NCI-H774 (cell line): ENCODE results near the gene GKN2.
"Not testable (repeated sequence)": the region's sequence is repeated elsewhere in the genome, so short reads cannot be mapped to it uniquely, and the experiment has no call there.

Source experiments
- DNase-seq: peaks from one replicate; lab custom pipeline; 2025; lab: John Stamatoyannopoulos, UW

The GKN2 gene

DNA sequence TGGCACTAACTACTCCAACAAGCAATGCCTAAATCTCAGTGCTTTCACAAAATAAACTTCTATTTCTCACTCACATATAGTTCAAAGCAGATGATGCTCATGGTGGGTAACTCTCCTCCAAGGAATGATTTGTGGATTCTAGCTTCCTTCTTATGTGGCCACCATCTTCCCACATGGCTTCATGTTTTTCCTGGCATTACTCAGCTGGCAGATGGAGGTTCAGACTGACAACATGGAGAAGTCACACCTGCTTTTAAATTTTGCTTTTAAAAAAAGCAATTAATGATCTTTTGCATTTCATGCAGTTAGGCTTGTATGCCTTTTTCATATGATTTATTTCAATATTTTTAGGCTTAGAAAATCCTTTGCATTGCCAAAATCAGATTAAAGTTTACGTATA lies 6.3 kb upstream of the GKN2 start:
- DNase-seq, result no peak

DNA sequence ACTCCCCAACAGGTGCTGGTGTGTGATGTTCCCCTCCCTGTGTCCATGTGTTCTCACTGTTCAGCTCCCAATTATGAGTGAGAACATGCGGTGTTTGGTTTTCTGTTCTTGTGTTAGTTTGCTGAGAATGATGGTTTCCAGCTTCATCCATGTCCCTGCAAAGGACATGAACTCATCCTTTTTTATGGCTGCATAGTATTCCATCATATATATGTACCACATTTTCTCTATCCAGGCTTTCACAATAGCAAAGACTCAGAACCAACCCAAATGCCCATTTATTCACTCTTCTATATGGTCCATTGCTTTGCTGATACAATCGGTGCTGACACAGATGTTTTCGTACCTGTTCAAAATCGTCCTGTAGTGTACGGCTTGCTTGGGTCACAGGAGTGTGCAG lies 2.7 kb upstream of the GKN2 start:
- DNase-seq, result not testable (repeated sequence)

DNA sequence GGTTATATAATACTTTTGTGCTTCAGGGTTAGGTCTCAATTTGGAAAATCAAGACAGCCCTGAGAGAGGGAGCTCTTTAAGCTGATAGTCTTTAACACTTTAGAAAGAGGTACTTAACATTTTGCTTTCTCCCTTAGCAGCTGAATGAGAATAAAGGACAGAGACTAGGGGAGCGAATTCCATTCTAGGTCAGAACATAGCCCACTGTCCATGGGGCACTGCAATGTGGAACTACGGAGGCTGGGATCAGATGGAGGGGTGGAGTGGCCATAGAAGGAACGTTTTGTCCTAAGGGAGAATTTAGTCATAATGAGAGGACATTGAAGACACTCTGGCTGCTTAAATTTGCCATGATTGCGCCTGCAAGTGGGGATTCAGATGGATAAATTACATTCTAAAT lies 794 bp downstream of the GKN2 start:
- DNase-seq, result no peak

DNA sequence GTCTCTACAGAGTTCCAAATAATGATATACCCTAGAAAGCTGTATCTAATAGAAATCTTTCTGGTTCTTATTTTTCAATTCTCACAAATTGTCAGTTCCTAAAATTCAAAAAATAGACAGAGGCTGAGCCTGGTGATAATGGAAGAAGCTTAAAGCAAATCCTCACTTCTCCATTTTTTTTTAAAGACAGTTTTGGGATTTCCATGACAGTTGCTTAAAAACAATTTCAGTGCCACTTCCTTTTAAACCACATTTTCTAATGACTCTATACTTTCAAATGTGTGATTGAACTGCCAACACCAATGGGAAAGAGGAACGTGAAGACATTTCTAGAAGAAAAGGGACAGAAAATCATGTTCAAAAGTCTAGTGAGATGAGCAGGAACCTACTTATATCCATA lies 4.0 kb downstream of the GKN2 start:
- no peak for DNase-seq

DNA sequence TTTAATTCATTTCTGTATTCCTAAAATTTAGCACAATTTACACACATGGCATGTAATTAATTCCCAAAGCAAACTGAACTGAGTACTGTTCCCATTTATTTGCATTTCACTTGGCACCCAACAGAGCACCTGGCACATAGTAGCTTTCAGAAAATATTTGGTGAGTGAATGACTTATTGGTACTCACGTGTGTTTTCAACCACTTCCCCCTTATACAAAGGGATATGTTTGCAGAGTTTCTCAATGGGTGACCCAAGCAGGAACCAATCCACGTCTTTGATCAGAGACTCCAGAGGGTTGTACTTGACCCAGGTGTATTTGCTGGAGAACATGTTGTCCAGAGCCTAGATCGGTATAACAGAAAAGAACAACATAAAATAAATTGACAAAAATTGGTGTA lies 6.6 kb downstream of the GKN2 start:
- DNase-seq, result peak; percentile 90

DNA sequence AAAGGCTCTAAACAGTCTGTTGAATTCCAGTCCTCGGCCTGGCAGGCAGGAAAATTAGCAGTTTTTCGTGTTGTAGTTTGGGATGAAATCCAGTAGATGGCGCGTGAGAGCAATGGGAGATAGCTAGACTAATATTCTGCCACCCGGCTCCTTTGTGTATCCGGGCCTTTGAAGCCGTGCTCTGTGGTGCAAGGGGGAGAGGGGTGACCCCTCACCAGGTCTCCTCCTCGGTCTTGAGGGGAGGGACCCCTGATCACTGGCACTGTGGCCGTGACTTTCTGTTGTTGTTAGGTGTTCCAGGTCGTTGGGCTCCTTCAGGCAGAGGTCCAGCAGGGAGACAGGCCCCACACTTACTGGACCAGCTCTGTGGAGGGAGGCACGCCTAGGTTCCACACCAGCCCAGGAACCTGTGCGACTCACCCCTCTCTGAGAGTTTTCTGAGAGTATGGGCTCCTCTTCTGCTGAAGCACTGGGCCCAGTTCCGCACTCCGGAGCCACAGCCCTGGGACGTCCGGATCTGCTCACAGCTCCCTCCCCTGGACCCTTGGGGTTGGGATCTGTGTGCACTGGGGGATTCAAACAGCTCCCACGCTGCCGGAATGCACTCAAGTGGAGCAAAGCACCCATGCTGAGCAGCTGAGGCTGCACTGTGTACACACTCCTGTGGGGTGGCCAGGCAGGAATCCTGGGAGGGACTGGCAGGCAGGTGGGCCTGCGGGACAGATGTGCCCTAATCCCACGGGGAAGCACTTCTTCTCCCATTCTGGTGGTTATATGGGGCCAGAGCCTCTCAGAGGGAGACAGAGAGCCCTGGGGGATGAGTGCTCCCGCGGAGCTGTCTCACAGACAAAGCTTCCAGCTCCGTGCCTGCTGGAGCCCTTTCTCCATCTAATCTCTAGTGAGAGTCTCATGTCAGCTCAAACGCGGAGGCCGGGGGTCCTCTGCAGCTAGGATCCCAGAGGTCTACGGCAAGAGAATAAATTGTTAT lies 8.8 kb downstream of the GKN2 start:
- DNase-seq, result peak; percentile 63

DNA sequence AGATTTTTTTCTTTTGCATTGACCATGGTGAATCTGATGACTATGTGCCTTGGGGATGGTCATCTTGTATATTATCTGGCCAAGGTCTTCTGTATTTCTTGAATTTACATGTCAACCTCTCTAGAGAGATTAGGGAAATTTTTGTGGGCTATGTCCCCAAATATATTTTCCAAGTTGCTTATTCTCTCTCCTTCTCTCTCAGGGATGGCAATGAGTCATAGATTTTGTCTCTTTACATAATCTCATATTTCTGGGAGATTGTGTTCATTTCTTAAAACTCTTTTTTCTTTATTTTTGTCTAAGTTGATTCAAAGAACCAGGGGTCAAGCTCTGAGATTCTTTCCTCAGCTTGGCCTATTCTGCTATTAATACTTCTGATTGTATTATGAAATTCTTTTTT lies 9.9 kb downstream of the GKN2 start:
- no peak for DNase-seq

DNA sequence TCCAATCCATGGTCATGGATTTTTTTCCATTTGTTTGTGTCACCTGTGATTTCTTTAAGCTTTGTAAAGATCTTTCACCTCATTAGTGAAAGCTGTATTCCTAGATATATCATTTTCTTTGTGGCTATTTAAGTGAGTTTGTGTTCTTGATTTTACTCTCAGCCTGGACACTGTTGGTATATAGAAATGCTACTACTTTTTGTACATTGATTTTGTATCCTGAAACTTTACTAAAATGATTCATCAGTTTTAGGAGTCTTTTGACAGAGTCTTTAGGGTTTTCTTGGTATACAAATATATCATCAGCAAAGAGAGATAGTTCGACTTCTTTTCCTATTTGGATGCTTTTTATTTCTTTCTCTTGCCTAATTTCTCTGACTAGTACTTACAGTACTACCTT lies 12.3 kb downstream of the GKN2 start:
- DNase-seq, result no peak

DNA sequence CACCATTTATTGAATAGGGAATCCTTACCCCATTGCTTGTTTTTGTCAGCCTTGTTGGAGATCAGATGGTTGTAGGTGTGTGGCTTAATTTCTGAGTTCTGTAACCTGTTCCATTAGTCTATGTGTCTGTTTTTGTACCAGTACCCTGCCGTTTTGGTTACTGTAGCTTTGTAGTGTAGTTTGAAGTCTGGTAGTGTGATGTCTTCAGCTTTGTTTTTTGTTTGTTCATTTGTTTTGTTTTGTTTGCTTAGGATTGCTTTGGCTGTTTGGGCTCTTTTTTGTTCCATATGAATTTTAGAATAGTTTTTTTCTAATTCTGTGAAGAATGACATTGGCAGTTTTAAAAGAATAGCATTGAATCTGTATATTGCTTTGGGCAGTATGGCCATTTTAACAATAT lies 12.7 kb downstream of the GKN2 start:
- no peak for DNase-seq

DNA sequence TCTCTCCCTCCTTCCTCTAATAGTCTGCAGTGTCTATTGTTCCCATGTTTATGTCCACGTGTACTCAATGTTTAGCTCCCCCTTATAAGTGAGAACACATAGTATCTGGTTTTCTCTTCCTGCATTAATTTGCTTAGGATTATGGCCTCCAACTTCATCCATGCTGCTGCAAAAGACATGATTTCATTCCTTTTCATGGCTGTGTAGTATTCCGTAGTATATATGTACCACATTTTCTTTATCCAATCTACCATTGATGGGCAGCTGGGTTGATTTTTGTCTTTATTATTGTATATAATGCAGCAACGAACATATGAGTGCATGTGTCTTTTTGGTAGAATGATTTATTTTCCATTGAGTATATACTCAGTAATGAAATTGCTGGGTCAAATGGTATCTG lies 13.8 kb downstream of the GKN2 start:
- no peak for DNase-seq

DNA sequence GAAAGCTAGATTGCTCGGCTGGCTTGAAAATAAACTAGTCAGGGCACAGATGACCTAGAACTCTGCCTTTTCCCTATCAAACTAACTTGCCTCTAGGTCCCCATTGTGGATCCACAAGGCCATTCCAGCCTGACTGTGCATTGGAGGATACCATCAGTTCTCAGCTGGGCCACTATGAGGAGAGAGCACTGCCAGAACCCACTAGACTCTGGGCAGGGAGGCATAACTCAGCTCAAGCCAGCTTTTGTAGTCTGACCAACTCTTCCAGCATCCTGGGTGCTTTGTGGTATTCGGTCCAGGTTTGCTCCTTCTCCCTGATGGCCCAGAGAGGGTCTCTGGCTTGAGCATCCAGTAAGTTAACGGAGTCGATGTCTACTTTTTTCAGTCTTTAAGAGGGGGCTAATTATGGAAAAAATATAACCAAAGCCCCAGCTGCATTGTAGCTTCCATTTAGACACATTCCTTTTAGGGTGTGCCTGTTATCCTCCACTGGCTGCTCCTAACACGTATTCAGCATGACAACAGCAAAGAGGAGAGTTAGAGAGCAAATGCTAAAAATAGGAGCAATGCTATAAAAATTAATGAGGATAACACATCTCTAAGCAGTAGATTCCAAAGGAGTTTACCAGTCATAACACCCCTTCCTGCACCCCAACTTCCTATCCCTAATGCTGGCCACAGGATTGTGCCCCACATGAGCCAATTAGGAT lies 15.2 kb downstream of the GKN2 start:
- DNase-seq, result no peak

DNA sequence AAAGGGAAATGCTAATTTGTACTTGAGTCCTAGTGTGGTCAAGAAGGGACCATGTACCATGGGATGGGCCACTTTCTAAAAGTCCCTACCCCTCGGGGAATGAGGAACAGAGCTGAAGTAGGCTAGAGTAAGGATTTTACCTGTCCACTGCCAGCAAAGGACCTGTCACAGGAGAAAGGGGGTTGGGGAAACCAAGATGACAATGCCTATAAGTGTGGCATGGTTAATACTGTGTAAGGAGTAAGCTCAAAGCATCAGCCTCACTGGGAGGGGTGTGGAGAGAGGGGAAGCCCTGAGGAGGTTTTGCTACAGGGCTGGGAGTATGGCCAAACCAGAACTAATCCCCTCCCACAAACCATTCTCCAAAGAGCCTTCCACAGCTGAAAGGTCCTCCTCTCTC lies 15.8 kb downstream of the GKN2 start:
- DNase-seq, result no peak

DNA sequence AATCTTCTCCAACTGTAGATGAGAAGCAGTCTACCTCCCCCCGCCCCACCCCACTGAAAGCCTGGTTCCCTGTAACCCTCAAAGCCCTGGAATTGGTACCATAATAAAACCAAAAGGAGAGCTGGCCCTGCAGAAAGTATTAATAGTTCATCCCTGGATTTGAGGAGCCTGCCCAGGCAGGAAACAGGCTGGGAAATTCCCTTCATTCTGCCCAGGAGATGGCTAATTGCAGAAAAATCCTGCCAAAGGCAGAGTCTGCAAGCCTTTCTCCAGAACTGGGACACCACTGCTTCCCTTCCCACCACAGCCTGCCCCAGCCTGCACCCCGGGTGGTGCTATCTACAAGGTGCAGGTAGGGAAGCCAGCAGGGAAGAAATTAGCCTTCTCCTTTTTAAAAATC lies 16.3 kb downstream of the GKN2 start:
- DNase-seq, result no peak

DNA sequence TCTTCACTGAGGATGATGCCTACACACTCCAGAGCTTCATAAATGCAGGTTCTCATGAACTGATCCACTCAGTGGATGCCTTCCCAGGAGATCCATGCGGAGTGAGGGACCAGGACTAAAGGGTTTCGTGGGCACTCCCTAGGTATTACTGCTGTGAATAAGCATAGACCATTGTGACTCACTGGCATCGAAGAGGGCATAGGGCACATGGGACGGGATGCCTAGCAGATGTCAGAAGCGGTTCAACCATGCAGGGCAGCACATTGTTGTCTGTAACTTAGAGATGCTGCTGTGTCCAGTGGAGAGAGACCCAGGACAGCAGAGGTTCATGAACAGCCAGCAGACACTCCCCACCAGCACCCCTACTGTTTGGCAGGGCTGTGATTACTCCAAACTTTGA lies 17.2 kb downstream of the GKN2 start:
- DNase-seq, result no peak

DNA sequence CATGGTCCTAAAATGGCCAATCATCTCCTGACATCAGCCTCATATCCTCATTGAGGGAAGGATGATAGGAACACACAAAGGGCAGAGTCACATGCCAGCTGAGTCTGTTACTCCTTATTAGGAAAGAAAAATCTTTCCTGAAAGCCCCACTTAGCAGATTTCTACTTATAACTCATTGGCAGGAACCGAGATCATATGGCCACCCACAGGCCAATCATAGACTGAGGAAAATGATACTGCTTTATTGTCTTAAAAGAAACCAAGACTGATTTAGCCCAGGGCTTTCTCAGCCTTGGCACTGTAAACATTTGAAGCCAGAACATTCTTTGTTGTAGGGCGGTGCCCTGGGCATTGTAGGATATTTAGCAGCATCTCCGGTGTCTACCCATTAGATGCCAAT lies 18.7 kb downstream of the GKN2 start:
- DNase-seq, result no peak

DNA sequence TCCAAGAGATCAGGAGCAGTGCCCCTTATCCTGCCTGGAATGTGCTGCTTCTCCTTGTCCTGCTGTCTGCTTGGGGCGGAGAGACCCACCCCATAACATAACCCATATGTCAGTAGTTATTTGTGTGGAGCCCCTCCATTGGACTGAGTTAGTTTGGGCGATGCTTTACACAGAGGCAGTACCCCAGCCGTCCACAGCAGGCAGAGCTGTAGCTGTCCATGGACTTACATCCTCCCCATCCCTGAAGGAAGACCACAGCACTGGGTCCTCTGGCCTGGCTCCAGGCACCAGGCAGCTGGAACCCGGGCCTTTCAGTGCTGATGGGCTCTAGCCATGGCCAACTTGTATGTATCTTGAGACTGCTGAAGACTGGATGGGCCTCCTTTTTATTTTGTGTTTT lies 20.3 kb downstream of the GKN2 start:
- no peak for DNase-seq

DNA sequence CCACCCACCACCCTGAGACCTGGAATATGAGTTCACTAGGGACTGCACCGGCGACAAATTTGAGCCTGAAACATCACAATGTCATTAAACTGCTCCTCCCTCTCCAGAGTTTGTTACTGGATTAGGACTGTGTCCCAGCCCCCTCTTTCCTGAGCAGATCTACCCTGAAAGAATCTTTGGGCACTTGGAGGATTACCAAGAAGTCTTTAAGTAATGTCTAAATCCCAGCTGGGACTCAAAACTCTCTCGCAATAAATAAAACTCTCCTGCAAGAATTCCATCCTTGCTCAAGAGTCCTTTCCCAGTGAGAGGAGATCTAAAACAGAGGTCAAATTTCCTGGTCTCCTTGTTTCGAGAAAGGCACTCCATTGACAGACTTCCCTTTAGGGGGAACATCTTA lies 20.9 kb downstream of the GKN2 start:
- DNase-seq, result no peak

DNA sequence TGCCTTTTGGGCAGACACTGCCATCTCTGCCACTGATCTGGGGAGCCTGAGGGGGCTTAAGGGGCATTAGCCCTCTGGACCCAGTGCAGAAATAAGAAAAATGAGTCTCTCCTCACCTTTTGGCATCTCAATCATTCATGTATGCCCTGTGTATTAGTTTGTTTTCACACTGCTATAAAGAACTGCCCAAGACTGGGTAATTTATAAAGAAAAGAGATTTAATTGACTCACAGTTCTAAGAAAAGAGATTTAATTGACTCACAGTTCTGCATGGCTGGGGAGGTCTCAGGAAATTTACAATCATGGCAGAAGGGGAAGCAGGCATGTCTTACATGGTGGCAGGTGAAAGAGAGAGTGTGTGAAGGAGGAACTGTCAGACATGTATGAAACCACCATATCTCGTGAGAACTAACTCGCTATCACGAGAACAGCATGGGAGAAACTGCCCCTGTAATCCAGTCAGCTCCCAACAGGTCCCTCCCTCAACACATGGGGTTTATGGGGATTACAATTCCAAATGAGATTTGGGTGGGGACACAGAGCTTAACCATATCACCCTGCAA lies 21.5 kb downstream of the GKN2 start:
- no peak for DNase-seq

DNA sequence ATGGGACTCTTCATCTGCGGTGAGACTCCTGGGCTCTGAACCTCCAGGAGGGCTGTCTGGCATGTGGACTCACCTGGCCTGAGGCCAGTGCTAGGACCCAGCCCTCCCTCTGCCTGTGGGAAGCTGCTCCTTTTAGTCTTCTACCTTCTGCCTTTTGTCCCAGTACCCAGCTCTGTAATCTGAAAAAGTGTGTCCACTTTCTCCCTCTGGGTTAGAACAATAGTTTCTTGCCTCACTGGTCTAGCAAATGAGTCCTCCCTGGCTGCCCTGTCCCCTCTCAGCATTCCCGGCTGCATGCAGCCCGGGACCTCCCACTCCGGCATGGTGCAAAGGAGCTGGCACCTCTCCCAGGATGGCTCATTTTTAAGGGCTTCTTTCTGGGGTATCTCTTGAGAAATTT lies 25.9 kb downstream of the GKN2 start:
- no peak for DNase-seq

DNA sequence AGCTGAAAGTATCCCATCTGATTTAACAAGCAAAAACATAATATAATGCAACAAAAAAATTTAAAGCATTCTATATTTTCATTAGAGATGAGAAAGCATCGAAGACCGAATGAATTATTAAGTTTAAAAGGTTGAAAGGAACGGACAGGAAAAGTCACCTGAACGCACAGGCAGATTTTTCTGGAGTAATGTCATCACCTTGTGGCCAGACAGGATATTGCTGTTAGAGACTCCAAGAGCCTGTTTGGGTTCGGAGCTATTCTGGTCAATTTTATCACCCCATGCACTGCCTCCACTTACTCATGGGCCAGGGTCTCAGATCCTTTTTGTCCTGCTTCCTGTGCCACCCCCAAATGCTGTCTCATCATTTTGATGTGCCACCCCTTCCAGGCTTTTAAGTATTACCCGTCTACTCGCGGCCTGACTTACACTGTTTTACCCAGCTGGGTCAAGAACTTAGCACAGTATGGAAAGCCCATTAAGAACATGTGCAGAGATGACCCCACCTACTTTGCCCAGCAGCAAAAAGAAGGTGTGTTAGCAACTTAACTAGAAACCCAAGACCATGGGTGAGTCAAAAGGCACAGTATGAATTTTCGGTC lies 27.3 kb downstream of the GKN2 start:
- no peak for DNase-seq

DNA sequence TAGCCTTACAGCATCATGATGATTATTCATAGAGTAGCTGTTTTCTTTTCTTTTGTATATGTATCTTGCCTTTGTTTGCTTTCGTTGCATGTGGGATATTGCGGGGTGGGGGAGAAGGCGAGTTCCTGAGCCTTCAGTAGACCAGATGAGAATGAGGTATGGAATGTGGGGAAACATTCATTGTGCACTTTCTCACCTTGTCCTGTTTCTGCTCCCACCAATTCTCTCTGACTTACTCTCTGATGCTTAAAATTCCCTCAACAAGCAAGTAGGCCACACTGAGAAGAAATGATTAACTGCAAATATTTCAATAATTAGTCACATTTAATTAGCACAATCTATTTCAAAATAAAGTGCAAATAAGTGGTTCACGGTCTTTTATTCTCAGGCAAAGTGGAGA lies 31.0 kb downstream of the GKN2 start:
- no peak for DNase-seq

DNA sequence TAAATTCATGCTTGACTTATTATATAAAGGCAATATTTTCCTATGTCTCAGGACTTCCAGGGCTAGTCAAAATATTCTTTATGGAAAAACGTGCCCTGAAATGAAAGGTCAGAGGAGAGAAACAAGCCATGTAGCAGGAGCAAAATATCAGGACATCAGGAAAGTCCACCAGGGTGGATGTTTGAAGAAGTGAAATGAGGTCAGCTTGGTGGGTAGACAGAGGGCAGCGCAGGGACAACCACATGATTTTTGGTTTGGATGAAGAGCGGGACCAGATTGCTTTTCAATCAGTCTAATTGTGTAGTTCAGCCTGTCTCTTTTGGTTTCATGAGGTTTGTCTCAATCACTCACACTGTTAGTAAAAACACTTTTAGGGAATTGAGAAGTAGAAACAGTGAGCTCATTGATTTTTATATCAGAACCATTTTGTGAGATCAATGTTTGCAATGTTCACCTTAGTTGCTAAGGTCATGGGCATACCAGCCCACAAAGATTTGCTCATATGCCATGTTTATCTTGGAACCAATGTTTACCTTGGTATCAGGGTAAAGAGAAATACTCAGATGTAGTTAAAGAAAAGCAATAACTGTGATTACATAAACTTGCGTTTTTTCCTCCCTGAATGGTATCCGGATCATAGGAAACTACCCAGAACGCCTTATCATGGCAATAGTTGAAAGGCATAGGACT lies 32.1 kb downstream of the GKN2 start:
- no peak for DNase-seq
